SK-N-SH (cell line): ENCODE data around the gene EEF1E1. TPM values are rescaled to one million over a fixed set of nuclear protein-coding genes. Genes with fewer than 3 reads are reported as not detected.

ENCODE experiments used
- CTCF ChIA-PET: fragments of 300-600, 350-600 bp; formaldehyde crosslinking; extraction: SDS; loops from one replicate; lab custom pipeline; 2021; lab: Yijun Ruan, JAX
- POLR2A ChIA-PET: fragments of 350-600 bp; sonication (Branson Sonifier 250); formaldehyde crosslinking; extraction: SDS; loops from one replicate; lab custom pipeline; 2020; ENCODE audit warnings: antibody characterized with exemption, inconsistent platforms; lab: Yijun Ruan, JAX
- DNase-seq: peaks from one replicate; pipeline ENCODE4 v3.0.0; 2012
- H2AFZ ChIP-seq: fragments of 200-600 bp; sonication (generic); 2 replicates; pipeline ENCODE4 v1.8.1; 2016; ENCODE audit warnings: antibody characterized with exemption, mild to moderate bottlenecking, low read depth
- H3F3A ChIP-seq: fragments of 200-600 bp; sonication (generic); replicated peaks from 2 replicates; pipeline ENCODE3; 2016; ENCODE audit warnings: antibody characterized with exemption, mild to moderate bottlenecking; ENCODE audit not compliant: insufficient read depth
- H3K27ac ChIP-seq, 2 experiments: fragments of 200-500 bp in 1 of 2; fragments of 200-600 bp in 1 of 2; sonication (Bioruptor generic) in 1 of 2; sonication (generic), shearing (Covaris generic) in 1 of 2; 2 replicates each; pipeline versions ENCODE4 v1.5.1 to v1.6.1; 2014 to 2016; ENCODE audit warnings: low read depth in 2 of 2, inconsistent platforms in 1 of 2, low read length in 1 of 2, mild to moderate bottlenecking in 1 of 2, mixed read lengths in 1 of 2
- H3K27me3 ChIP-seq: fragments of 200-600 bp; sonication (generic), shearing (Covaris generic); 2 replicates; pipeline ENCODE4 v1.6.1; 2016; ENCODE audit warnings: mixed run types; ENCODE audit not compliant: insufficient read depth
- H3K36me3 ChIP-seq, 2 experiments: fragments of 200-500 bp in 1 of 2; fragments of 200-600 bp in 1 of 2; sonication (Bioruptor generic) in 1 of 2; sonication (generic) in 1 of 2; replicated peaks in 1 of 2; 2 replicates each; pipeline versions ENCODE3 to v1.5.1; 2014 to 2016; ENCODE audit warnings: low read length in 1 of 2, mild to moderate bottlenecking in 1 of 2; ENCODE audit not compliant: insufficient read depth in 2 of 2, control insufficient read depth in 1 of 2
- H3K4me1 ChIP-seq, 2 experiments: fragments of 200-500 bp in 1 of 2; fragments of 200-600 bp in 1 of 2; sonication (Bioruptor generic) in 1 of 2; sonication (generic), shearing (Covaris generic) in 1 of 2; 2 replicates each; pipeline versions ENCODE4 v1.5.1 to v1.6.1; 2014 to 2016; ENCODE audit warnings: low read depth in 1 of 2, low read length in 1 of 2, mixed run types in 1 of 2; ENCODE audit not compliant: insufficient read depth in 2 of 2, control insufficient read depth in 1 of 2
- H3K4me2 ChIP-seq: fragments of 200-600 bp; sonication (generic), shearing (Covaris generic); 2 replicates; pipeline ENCODE4 v1.6.1; 2017; ENCODE audit warnings: mixed run types
- H3K4me3 ChIP-seq, 2 experiments: fragments of 200-500 bp in 1 of 2; fragments of 200-600 bp in 1 of 2; sonication (Bioruptor generic) in 1 of 2; sonication (generic), shearing (Covaris generic) in 1 of 2; 2 replicates each; pipeline versions ENCODE4 v1.5.1 to v1.8.1; 2014 to 2016; ENCODE audit warnings: low read depth in 2 of 2, inconsistent platforms in 1 of 2, low read length in 1 of 2, mild to moderate bottlenecking in 1 of 2, mixed read lengths in 1 of 2, moderate library complexity in 1 of 2
- H3K79me2 ChIP-seq: fragments of 200-600 bp; sonication (generic); 2 replicates; pipeline ENCODE4 v1.8.1; 2017; ENCODE audit warnings: mild to moderate bottlenecking; ENCODE audit not compliant: insufficient read depth
- H3K9ac ChIP-seq: fragments of 200-600 bp; sonication (generic); 2 replicates; pipeline ENCODE4 v1.6.1; 2017; ENCODE audit warnings: mixed run types
- H3K9me2 ChIP-seq: fragments of 200-600 bp; sonication (generic); 2 replicates; pipeline ENCODE4 v1.6.1; 2017; ENCODE audit warnings: mixed run types
- H3K9me3 ChIP-seq: fragments of 200-600 bp; sonication (generic); 2 replicates; pipeline ENCODE4 v1.6.1; 2017; ENCODE audit warnings: mixed run types, mild to moderate bottlenecking, moderate library complexity
- H4K20me1 ChIP-seq: fragments of 200-600 bp; sonication (generic); 2 replicates; pipeline ENCODE4 v1.6.1; 2017; ENCODE audit warnings: mild to moderate bottlenecking, mixed run types; ENCODE audit not compliant: insufficient read depth
- CHD2 ChIP-seq: fragments of 150-350 bp; IDR thresholded peaks from 2 replicates; pipeline ENCODE4 v1.6.1; 2018; ENCODE audit warnings: low read length; ENCODE audit not compliant: partially characterized antibody
- EP300 ChIP-seq, 2 experiments: IDR thresholded peaks; 2 replicates each; pipeline versions ENCODE4 v1.4.0 to v1.6.1; 2012; ENCODE audit warnings: borderline replicate concordance in 1 of 2, low read depth in 1 of 2, low read length in 1 of 2
- EZH2phosphoT487 ChIP-seq: fragments of 200-600 bp; sonication (generic); IDR thresholded peaks from 2 replicates; pipeline ENCODE4 v1.6.1; 2017; ENCODE audit warnings: low read depth, mixed run types, mild to moderate bottlenecking, antibody characterized with exemption, moderate library complexity, borderline replicate concordance
- FOXJ3 ChIP-seq: sonication (generic); formaldehyde crosslinking; IDR thresholded peaks from 2 replicates; pipeline ENCODE4 v1.5.1; 2020; ENCODE audit warnings: mild to moderate bottlenecking, missing genetic modification reagents
- GABPA ChIP-seq: IDR thresholded peaks from 2 replicates; pipeline ENCODE4 v1.4.0; 2012; ENCODE audit warnings: low read depth, mild to moderate bottlenecking
- GATA2 ChIP-seq: sonication (generic); formaldehyde crosslinking; IDR thresholded peaks from 2 replicates; pipeline ENCODE4 v1.5.0; 2020; ENCODE audit warnings: mild to moderate bottlenecking, missing genetic modification reagents
- IRF3 ChIP-seq: fragments of 150-350 bp; IDR thresholded peaks from 2 replicates; pipeline ENCODE4 v1.6.1; 2016; ENCODE audit warnings: mild to moderate bottlenecking, low read depth, low read length
- JUND ChIP-seq: IDR thresholded peaks from 2 replicates; pipeline ENCODE4 v1.4.0; 2012
- NFIC ChIP-seq: IDR thresholded peaks from 2 replicates; pipeline ENCODE4 v1.4.0; 2012; ENCODE audit warnings: borderline replicate concordance
- NRF1 ChIP-seq: IDR thresholded peaks from 2 replicates; pipeline ENCODE4 v1.6.1; 2012; ENCODE audit warnings: low read depth, mild to moderate bottlenecking, low read length
- POLR2AphosphoS5 ChIP-seq: IDR thresholded peaks from 2 replicates; pipeline ENCODE4 v1.6.1; 2012; ENCODE audit warnings: low read depth, low read length
- RAD21 ChIP-seq: IDR thresholded peaks from 2 replicates; pipeline ENCODE4 v1.6.1; 2012; ENCODE audit warnings: mild to moderate bottlenecking, low read length
- RCOR1 ChIP-seq: fragments of 150-350 bp; IDR thresholded peaks from 2 replicates; pipeline ENCODE4 v1.6.1; 2017; ENCODE audit warnings: antibody characterized with exemption, low read length
- SMC3 ChIP-seq: IDR thresholded peaks from 2 replicates; pipeline ENCODE4 v1.6.1; 2012; ENCODE audit warnings: low read depth, low read length, improper control_type of control experiment
- TCF12 ChIP-seq: IDR thresholded peaks from 2 replicates; pipeline ENCODE4 v1.4.0; 2012
- USF2 ChIP-seq: fragments of 150-350 bp; IDR thresholded peaks from 2 replicates; pipeline ENCODE4 v1.6.1; 2017; ENCODE audit warnings: antibody characterized with exemption, low read length, low read depth, borderline replicate concordance
- WGBS: methylation state at CpG from one replicate; pipeline ENCODE4 v1.1.6; 2017; ENCODE audit warnings: low lambda C conversion rate; 5-methylcytosine and 5-hydroxymethylcytosine counted together
- polyA plus RNA-seq, 3 experiments: library from polyadenylated mRNA; depleted of rRNA; stranded (reverse); fragments of >200 nt; gene quantifications; 2 replicates each; pipeline ENCODE4 v1.2.3, GENCODE V29; 2012
- TF ChIP-seq, protein P1 (sequence below): IDR thresholded peaks from 2 replicates; pipeline ENCODE4 v1.4.0; 2012; ENCODE audit warnings: low read depth, borderline replicate concordance

Gene EEF1E1
- polyA plus RNA-seq, 1 of the 3 experiments (the other 2 are of a cell fraction), result 60.8 TPM

DNA sequence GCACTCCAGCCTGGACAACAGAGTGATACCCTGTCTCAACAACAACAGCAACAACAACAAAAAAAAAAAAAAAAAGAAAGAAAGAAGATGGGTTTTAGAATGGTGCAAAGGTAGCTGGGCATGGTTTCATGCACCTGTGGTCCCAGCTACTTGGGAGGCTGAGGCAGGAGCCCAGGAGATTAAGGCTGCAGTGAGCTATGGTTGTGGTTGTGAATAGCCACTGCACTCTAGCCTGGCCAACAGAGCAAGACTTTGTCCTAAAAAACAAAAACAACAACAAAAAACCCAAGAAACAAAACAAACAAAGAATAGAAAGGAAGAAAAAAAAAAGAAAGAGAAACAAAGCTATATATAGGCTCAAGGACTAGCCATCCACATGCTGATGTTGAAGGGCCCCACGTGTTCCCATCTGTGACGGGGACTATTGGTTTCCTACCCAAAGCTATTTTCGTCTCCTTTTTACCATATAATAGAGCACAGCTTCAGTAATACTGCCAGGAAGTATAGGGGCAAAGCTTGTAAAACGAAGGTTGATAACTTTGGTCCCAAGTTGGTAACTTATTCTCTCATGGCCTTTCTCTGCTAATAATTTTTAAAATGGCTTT, 7.9 kb upstream of the EEF1E1 start:
- CTCF ChIA-PET, result interaction anchor here (0.9 to 2.2 kb wide), 2 partner anchors 21 to 109 kb away, joined by 3 to 7 read pairs; no protein-coding TSS in a partner anchor
- H4K20me1 ChIP-seq, result no peaks in the 10 kb centered on the region
- H3K9me2 ChIP-seq, result no peaks in the 10 kb centered on the region
- H3K4me3 ChIP-seq, result no peak overlapping the region
- H3K9ac ChIP-seq, result no peak overlapping the region
- no peak overlapping the region for H3K4me2 ChIP-seq
- peaks cover 11% of the 10 kb centered on the region for H3F3A ChIP-seq
- H3K27ac ChIP-seq, result no peak overlapping the region
- no peaks in the 10 kb centered on the region for H3K27me3 ChIP-seq
- H3K4me1 ChIP-seq, result peaks cover 0 to 10% of the 10 kb centered on the region in 2 experiments; a peak in 2 of 4 replicates
- no peaks in the 10 kb centered on the region for H3K36me3 ChIP-seq
- TF ChIP-seq EP300 (IDR thresholded peaks at IDR 0.05; ENCODE audit: borderline replicate concordance in 1 of 2, low read depth in 1 of 2, low read length in 1 of 2) (no peak), EZH2phosphoT487 (no peak), GABPA (no peak)
- H3K79me2 ChIP-seq, result no peaks in the 10 kb centered on the region
- DNase-seq, result no peak
- 46% methylated on average over 4 of the region's 4 CpGs for WGBS
- POLR2A ChIA-PET, result no interaction called here
- no peaks in the 10 kb centered on the region for H3K9me3 ChIP-seq
- no peak overlapping the region for H2AFZ ChIP-seq

GRCh38 chr6:8108759-8109539, 6.6 kb upstream of the EEF1E1 start:
- Histone ChIP-seq H3K27ac (peak overlapping the region in 1 of 2 experiments; percentile 57; a peak in 2 of 4 replicates), H3K9me2 (no peaks in the 10 kb centered on the region)

More at GRCh38 chr6:8108759-8109539, 6.6 kb upstream of the EEF1E1 start:
- Histone ChIP-seq H2AFZ (peak overlapping the region; percentile 50; the same call in 1 of the 2 replicates), H3K4me1 (peaks cover 0 to 10% of the 10 kb centered on the region in 2 experiments; a peak in 2 of 4 replicates), H3K4me2 (peak overlapping the region; percentile 25), H3K36me3 (no peaks in the 10 kb centered on the region), H4K20me1 (no peaks in the 10 kb centered on the region), H3K9me3 (no peaks in the 10 kb centered on the region), H3K4me3 (no peak overlapping the region), H3K79me2 (no peaks in the 10 kb centered on the region), H3F3A (peaks cover 11% of the 10 kb centered on the region), H3K27me3 (no peaks in the 10 kb centered on the region), H3K9ac (no peak overlapping the region)
- ChIA-PET CTCF (interaction anchor here (2.2 kb wide), 1 partner anchor 23 kb away, joined by 7 read pairs; no protein-coding TSS in a partner anchor), POLR2A (no interaction called here)
- WGBS, result 69% methylated on average over 13 of the region's 13 CpGs
- no peak for DNase-seq
- no peak for TF ChIP-seq EZH2phosphoT487
- TF ChIP-seq GATA2 (CRISPR knock-in tag), result no peak
- no peak for TF ChIP-seq POLR2AphosphoS5
- TF ChIP-seq FOXJ3 (CRISPR knock-in tag), result no peak
- no peak for TF ChIP-seq NFIC
- TF ChIP-seq RAD21, result no peak
- TF ChIP-seq IRF3, result no peak
- TF ChIP-seq GABPA, result no peak
- no peak for TF ChIP-seq NRF1
- no peak for TF ChIP-seq CHD2
- TF ChIP-seq, protein P1, sequence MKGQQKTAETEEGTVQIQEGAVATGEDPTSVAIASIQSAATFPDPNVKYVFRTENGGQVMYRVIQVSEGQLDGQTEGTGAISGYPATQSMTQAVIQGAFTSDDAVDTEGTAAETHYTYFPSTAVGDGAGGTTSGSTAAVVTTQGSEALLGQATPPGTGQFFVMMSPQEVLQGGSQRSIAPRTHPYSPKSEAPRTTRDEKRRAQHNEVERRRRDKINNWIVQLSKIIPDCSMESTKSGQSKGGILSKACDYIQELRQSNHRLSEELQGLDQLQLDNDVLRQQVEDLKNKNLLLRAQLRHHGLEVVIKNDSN, result no peak
- TF ChIP-seq USF2, result no peak
- TF ChIP-seq SMC3, result no peak
- no peak for TF ChIP-seq JUND
- TF ChIP-seq TCF12, result no peak
- TF ChIP-seq RCOR1, result no peak
